Liver (tissue), 9 donors: ENCODE data around the gene TAF6. TPM values are rescaled to one million over a fixed set of nuclear protein-coding genes. Genes with fewer than 3 reads are reported as not detected.

Experiments
- DNase-seq: peaks from one replicate; pipeline ENCODE4 v3.0.0-alpha.2; 2017; ENCODE audit warnings: low spot score
- H3K27ac ChIP-seq, 2 donors: one replicate each; pipeline ENCODE4 v1.7.0; 2013; ENCODE audit warnings: inconsistent platforms in 2 of 2, low read length in 2 of 2, control low read depth in 1 of 2, low read depth in 1 of 2, mild to moderate bottlenecking in 1 of 2
- H3K27me3 ChIP-seq, 4 donors: one replicate each; pipeline versions ENCODE4 v1.6.1 to v1.7.0; 2013; ENCODE audit warnings: low read length in 3 of 4, inconsistent platforms in 1 of 4, mild to moderate bottlenecking in 1 of 4, moderate library complexity in 1 of 4; ENCODE audit not compliant: control insufficient read depth in 4 of 4, insufficient read depth in 4 of 4
- H3K36me3 ChIP-seq, 4 donors: one replicate each; pipeline versions ENCODE4 v1.6.1 to v1.7.0; 2013; ENCODE audit warnings: low read length in 3 of 4, mild to moderate bottlenecking in 3 of 4, low read depth in 1 of 4, moderate library complexity in 1 of 4; ENCODE audit not compliant: control insufficient read depth in 4 of 4, insufficient read depth in 3 of 4
- H3K4me1 ChIP-seq, 4 donors: one replicate each; pipeline versions ENCODE4 v1.6.1 to v1.7.0; 2013; ENCODE audit warnings: low read length in 3 of 4, mild to moderate bottlenecking in 3 of 4, moderate library complexity in 1 of 4; ENCODE audit not compliant: control insufficient read depth in 4 of 4, insufficient read depth in 4 of 4
- H3K4me3 ChIP-seq, 3 donors: one replicate each; pipeline versions ENCODE4 v1.6.1 to v1.7.0; 2013; ENCODE audit warnings: low read length in 3 of 3, control low read depth in 1 of 3, low read depth in 1 of 3, mild to moderate bottlenecking in 1 of 3
- H3K9ac ChIP-seq, 2 donors: one replicate each; pipeline ENCODE4 v1.7.0; 2013; ENCODE audit warnings: low read length in 2 of 2, mild to moderate bottlenecking in 2 of 2, moderate library complexity in 2 of 2, control low read depth in 1 of 2, low read depth in 1 of 2
- H3K9me3 ChIP-seq, 4 donors: one replicate each; pipeline versions ENCODE4 v1.6.1 to v1.7.0; 2013; ENCODE audit warnings: low read length in 3 of 4; ENCODE audit not compliant: control insufficient read depth in 4 of 4
- EGR1 ChIP-seq, 2 donors: IDR thresholded peaks; 2 replicates each; pipeline ENCODE4 v1.6.1; 2016 to 2018; ENCODE audit warnings: antibody characterized with exemption in 2 of 2, low read depth in 2 of 2
- FOXA1 ChIP-seq: IDR thresholded peaks from 2 replicates; pipeline ENCODE4 v1.6.1; 2016; ENCODE audit warnings: antibody characterized with exemption
- FOXA2 ChIP-seq: IDR thresholded peaks from 2 replicates; pipeline ENCODE4 v1.6.1; 2016; ENCODE audit warnings: antibody characterized with exemption
- GABPA ChIP-seq, 2 donors: IDR thresholded peaks in 1 of 2; conservative IDR thresholded peaks in 1 of 2; 2 replicates each; pipeline ENCODE4 v1.6.1; 2016; ENCODE audit warnings: antibody characterized with exemption in 2 of 2, mild to moderate bottlenecking in 1 of 2, moderate library complexity in 1 of 2
- HNF4A ChIP-seq, 2 donors: conservative IDR thresholded peaks; 2 replicates each; pipeline ENCODE4 v1.6.1; 2016; ENCODE audit warnings: antibody characterized with exemption in 2 of 2, mild to moderate bottlenecking in 2 of 2
- HNF4G ChIP-seq: IDR thresholded peaks from 2 replicates; pipeline ENCODE4 v1.6.1; 2016; ENCODE audit warnings: antibody characterized with exemption
- JUND ChIP-seq, 2 donors: IDR thresholded peaks; 2 replicates each; pipeline ENCODE4 v1.6.1; 2016; ENCODE audit warnings: antibody characterized with exemption in 2 of 2
- NR2F2 ChIP-seq: IDR thresholded peaks from 2 replicates; pipeline ENCODE4 v1.6.1; 2016; ENCODE audit warnings: antibody characterized with exemption
- RAD21 ChIP-seq, 2 donors: IDR thresholded peaks; 2 replicates each; pipeline ENCODE4 v1.6.1; 2016; ENCODE audit warnings: antibody characterized with exemption in 2 of 2, mild to moderate bottlenecking in 2 of 2
- RXRA ChIP-seq, 2 donors: IDR thresholded peaks; 2 replicates each; pipeline ENCODE4 v1.6.1; 2017 to 2018; ENCODE audit warnings: antibody characterized with exemption in 2 of 2, mild to moderate bottlenecking in 1 of 2
- SP1 ChIP-seq: IDR thresholded peaks from 2 replicates; pipeline ENCODE4 v1.6.1; 2018; ENCODE audit warnings: antibody characterized with exemption, mild to moderate bottlenecking
- TAF1 ChIP-seq: conservative IDR thresholded peaks from 2 replicates; pipeline ENCODE4 v1.6.1; 2016; ENCODE audit warnings: antibody characterized with exemption, mild to moderate bottlenecking
- YY1 ChIP-seq: IDR thresholded peaks from 2 replicates; pipeline ENCODE4 v1.6.1; 2016; ENCODE audit warnings: antibody characterized with exemption, mild to moderate bottlenecking
- WGBS: extraction: QIAGEN DNeasy Blood & Tissue Kit; methylation state at CpG from one replicate; pipeline ENCODE4 v1.1.7; 2013; 5-methylcytosine and 5-hydroxymethylcytosine counted together
- polyA plus RNA-seq, 2 donors: library from polyadenylated mRNA; stranded (reverse) in 1 of 2; unstranded in 1 of 2; fragments of 200-250 nt in 1 of 2; fragments of >200 nt in 1 of 2; fragmentation: Nextera tagmentation in 1 of 2; extraction: Ambion mirVana in 1 of 2; gene quantifications; one replicate each; pipeline versions ENCODE4 v1.2.1 to v1.2.3, GENCODE V29; 2013 to 2015
- total RNA-seq, 2 donors: library from RNA; depleted of rRNA; stranded (reverse); fragments of >200 nt; gene quantifications; one replicate each; pipeline ENCODE4 v1.2.3, GENCODE V29; 2014
- TF ChIP-seq, protein P1 (sequence below): fragments of 150-350 bp; IDR thresholded peaks from 2 replicates; pipeline ENCODE4 v1.5.1; 2017; ENCODE audit warnings: improper control_type of control experiment, low read depth, low read length; ENCODE audit not compliant: missing input control
- TF ChIP-seq, protein P2 (sequence below): IDR thresholded peaks from 2 replicates; pipeline ENCODE4 v1.6.1; 2016; ENCODE audit warnings: antibody characterized with exemption, mild to moderate bottlenecking
- TF ChIP-seq, protein P3 (sequence below): IDR thresholded peaks from 2 replicates; pipeline ENCODE4 v1.6.1; 2016; ENCODE audit warnings: antibody characterized with exemption
- donor health status: healthy.
- donor health status: healthy.
- donor health status: healthy.
- donor health status: healthy.
- donor health status: healthy.

The TAF6 gene
- total and polyA plus RNA-seq, 4 donors = 8.9 to 17.9 (median 16.2) TPM

DNA sequence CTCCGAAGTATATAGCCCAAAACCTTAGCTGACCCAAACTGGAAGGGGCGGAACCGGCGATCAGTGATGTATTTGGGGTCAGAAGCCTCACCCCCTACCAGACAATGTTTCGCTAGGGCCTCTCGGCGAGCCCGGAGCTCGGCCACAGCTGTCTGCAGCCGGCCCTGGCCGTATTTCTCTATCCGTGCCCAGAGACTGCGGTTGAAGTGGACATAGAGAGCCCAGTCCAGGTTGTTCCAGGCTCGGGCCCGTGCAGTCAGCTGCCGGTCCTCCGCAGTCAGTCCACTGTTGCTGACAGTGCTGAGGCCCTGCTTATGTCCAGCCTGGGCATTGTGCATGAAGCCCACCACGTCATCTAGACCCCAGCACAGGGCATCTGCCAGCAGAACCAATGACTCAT lies 40.9 kb upstream of the TAF6 start:
- WGBS = 97% methylated on average over 18 of the region's 18 CpGs
- TF ChIP-seq YY1 (no peak), HNF4A (conservative IDR thresholded peaks at IDR 0.05) (no peak), HNF4G (no peak), GABPA (IDR thresholded peaks at IDR 0.05 in 1 of 2, conservative IDR thresholded peaks at IDR 0.05 in 1 of 2) (no peak), RAD21 (IDR thresholded peaks at IDR 0.05) (no peak), FOXA1 (no peak), JUND (IDR thresholded peaks at IDR 0.05) (no peak), TAF1 (no peak), SP1 (no peak), RXRA (IDR thresholded peaks at IDR 0.05) (no peak), FOXA2 (no peak), EGR1 (IDR thresholded peaks at IDR 0.05; ENCODE audit: low read depth in 2 of 2) (no peak), NR2F2 (no peak)
- TF ChIP-seq, protein P1, sequence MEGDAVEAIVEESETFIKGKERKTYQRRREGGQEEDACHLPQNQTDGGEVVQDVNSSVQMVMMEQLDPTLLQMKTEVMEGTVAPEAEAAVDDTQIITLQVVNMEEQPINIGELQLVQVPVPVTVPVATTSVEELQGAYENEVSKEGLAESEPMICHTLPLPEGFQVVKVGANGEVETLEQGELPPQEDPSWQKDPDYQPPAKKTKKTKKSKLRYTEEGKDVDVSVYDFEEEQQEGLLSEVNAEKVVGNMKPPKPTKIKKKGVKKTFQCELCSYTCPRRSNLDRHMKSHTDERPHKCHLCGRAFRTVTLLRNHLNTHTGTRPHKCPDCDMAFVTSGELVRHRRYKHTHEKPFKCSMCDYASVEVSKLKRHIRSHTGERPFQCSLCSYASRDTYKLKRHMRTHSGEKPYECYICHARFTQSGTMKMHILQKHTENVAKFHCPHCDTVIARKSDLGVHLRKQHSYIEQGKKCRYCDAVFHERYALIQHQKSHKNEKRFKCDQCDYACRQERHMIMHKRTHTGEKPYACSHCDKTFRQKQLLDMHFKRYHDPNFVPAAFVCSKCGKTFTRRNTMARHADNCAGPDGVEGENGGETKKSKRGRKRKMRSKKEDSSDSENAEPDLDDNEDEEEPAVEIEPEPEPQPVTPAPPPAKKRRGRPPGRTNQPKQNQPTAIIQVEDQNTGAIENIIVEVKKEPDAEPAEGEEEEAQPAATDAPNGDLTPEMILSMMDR = no peak
- TF ChIP-seq, protein P2, sequence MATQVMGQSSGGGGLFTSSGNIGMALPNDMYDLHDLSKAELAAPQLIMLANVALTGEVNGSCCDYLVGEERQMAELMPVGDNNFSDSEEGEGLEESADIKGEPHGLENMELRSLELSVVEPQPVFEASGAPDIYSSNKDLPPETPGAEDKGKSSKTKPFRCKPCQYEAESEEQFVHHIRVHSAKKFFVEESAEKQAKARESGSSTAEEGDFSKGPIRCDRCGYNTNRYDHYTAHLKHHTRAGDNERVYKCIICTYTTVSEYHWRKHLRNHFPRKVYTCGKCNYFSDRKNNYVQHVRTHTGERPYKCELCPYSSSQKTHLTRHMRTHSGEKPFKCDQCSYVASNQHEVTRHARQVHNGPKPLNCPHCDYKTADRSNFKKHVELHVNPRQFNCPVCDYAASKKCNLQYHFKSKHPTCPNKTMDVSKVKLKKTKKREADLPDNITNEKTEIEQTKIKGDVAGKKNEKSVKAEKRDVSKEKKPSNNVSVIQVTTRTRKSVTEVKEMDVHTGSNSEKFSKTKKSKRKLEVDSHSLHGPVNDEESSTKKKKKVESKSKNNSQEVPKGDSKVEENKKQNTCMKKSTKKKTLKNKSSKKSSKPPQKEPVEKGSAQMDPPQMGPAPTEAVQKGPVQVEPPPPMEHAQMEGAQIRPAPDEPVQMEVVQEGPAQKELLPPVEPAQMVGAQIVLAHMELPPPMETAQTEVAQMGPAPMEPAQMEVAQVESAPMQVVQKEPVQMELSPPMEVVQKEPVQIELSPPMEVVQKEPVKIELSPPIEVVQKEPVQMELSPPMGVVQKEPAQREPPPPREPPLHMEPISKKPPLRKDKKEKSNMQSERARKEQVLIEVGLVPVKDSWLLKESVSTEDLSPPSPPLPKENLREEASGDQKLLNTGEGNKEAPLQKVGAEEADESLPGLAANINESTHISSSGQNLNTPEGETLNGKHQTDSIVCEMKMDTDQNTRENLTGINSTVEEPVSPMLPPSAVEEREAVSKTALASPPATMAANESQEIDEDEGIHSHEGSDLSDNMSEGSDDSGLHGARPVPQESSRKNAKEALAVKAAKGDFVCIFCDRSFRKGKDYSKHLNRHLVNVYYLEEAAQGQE = no peak
- H3K4me1 ChIP-seq = peaks cover 3 to 17% (median 8%) of the 10 kb centered on the region in 4 donors

DNA sequence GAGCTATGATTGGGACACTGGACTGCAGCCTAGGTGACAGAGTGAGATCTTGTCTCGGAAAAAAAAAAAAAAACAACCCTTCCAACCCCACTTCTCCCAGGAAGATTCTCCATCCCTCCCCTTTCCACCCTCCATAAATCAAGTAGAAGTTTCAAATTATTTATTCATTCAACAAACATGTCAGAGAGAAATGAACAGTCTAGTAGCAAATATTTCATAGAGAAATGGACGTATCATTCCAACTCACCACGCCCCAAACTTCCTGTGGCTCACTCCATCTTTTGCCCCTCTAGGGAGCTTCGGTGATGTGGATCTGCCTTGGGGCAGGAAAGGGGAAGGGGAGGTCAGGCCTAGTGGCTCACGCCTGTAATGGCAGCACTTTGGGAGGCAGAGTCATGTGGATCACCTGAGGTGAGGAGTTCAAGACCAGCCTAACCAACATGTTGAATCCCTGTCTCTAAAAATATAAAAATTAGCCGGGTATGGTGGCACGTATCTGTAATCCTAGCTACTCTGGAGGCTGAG lies 40.0 kb upstream of the TAF6 start:
- H3K4me1 ChIP-seq = peaks cover 3 to 17% (median 10%) of the 10 kb centered on the region in 4 donors
- peak overlapping the region in 1 of 2 donors; percentile 84 for H3K27ac ChIP-seq

More for the DNA sequence above, 40.9 kb upstream of the TAF6 start:
- no peaks in the 10 kb centered on the region for H3K9me3 ChIP-seq
- H3K4me3 ChIP-seq = no peak overlapping the region
- no peak overlapping the region for H3K9ac ChIP-seq
- no peaks in the 10 kb centered on the region for H3K27me3 ChIP-seq
- peaks cover 2 to 15% (median 5%) of the 10 kb centered on the region in 4 donors for H3K36me3 ChIP-seq
- DNase-seq = no peak
- H3K27ac ChIP-seq = no peak overlapping the region

More for the DNA sequence above, 40.0 kb upstream of the TAF6 start:
- WGBS = 74% methylated on average over 7 of the region's 7 CpGs
- no peak for TF ChIP-seq GABPA (IDR thresholded peaks at IDR 0.05 in 1 of 2, conservative IDR thresholded peaks at IDR 0.05 in 1 of 2)
- TF ChIP-seq, protein P3, sequence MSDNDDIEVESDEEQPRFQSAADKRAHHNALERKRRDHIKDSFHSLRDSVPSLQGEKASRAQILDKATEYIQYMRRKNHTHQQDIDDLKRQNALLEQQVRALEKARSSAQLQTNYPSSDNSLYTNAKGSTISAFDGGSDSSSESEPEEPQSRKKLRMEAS = no peak
- Histone ChIP-seq H3K27me3 (no peaks in the 10 kb centered on the region), H3K9ac (no peak overlapping the region), H3K36me3 (peaks cover 2 to 21% (median 6%) of the 10 kb centered on the region in 4 donors), H3K9me3 (no peaks in the 10 kb centered on the region), H3K4me3 (peak overlapping the region; percentile 77 to 95 (median 83))
- no peak for DNase-seq
